Measurements from ENCODE around the gene NRG2.

Gene NRG2

GRCh38 chr5:139946440-139946839, 96.7 kb downstream of the NRG2 start:
- no peak for DNase-seq (ENCODE audit: low spot score)

GRCh38 chr5:139946006-139946405, 97.1 kb downstream of the NRG2 start:
- DNase-seq (ENCODE audit: low spot score), result no peak

GRCh38 chr5:139942243-139942642, 100.9 kb downstream of the NRG2 start:
- no peak for DNase-seq (ENCODE audit: low spot score)

- DNase-seq (ENCODE audit: low spot score), result no peak
Measured at GRCh38 chr5:139930406-139930805, 112.7 kb downstream of the NRG2 start.

GRCh38 chr5:139926797-139927503, 116.1 kb downstream of the NRG2 start:
- no peak for DNase-seq (ENCODE audit: low spot score)

- DNase-seq (ENCODE audit: low spot score), result no peak
Measured at GRCh38 chr5:139925650-139926640, 117.2 kb downstream of the NRG2 start.

GRCh38 chr5:139925216-139925562, 117.9 kb downstream of the NRG2 start:
- DNase-seq (ENCODE audit: low spot score), result no peak

GRCh38 chr5:139924294-139925215, 118.5 kb downstream of the NRG2 start:
- peak; percentile 1 for DNase-seq (ENCODE audit: low spot score)

- DNase-seq (ENCODE audit: low spot score), result no peak
Measured at GRCh38 chr5:139919308-139919707, 123.8 kb downstream of the NRG2 start.

- no peak for DNase-seq (ENCODE audit: low spot score)
Measured at GRCh38 chr5:139915834-139916233, 127.3 kb downstream of the NRG2 start.

GRCh38 chr5:139915266-139915665, 127.8 kb downstream of the NRG2 start:
- DNase-seq (ENCODE audit: low spot score), result no peak

- no peak for DNase-seq (ENCODE audit: low spot score)
Measured at GRCh38 chr5:139914218-139914807, 128.8 kb downstream of the NRG2 start.

GRCh38 chr5:139912804-139913203, 130.3 kb downstream of the NRG2 start:
- DNase-seq (ENCODE audit: low spot score), result no peak

GRCh38 chr5:139912158-139912557, 130.9 kb downstream of the NRG2 start:
- no peak for DNase-seq (ENCODE audit: low spot score)

GRCh38 chr5:139911425-139912120, 131.5 kb downstream of the NRG2 start:
- no peak for DNase-seq (ENCODE audit: low spot score)

GRCh38 chr5:139910901-139911300, 132.2 kb downstream of the NRG2 start:
- DNase-seq (ENCODE audit: low spot score), result no peak

GRCh38 chr5:139910036-139910435, 133.1 kb downstream of the NRG2 start:
- no peak for DNase-seq (ENCODE audit: low spot score)

- DNase-seq (ENCODE audit: low spot score), result no peak
Measured at GRCh38 chr5:139908749-139909148, 134.3 kb downstream of the NRG2 start.

- no peak for DNase-seq (ENCODE audit: low spot score)
Measured at GRCh38 chr5:139906661-139907060, 136.4 kb downstream of the NRG2 start.

GRCh38 chr5:139904816-139905661, 138.1 kb downstream of the NRG2 start:
- no peak for DNase-seq (ENCODE audit: low spot score)

Data from AG08395 (cell line).